ENCODE data around the gene FAAP100.

FAAP100 gene

DNA sequence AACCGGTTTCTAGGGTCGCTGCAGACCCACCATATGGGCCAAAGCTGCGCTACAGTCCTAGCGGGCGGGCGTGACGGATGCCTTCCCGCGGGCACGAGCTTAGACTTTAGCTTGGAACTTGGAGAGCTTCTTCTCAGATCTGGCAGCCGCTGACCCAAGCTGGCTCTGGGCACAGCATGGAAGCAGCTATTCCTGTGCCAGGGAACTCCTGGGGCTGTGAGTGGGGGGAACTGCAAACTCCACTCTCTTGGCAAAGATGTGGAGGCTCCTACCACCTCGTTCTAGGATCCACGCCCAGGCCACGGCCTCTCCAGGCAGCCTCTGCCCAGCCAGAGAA is 8.8 kb downstream of the FAAP100 start:
- TF ChIP-seq REST (IDR thresholded peaks at IDR 0.05; ENCODE audit: insufficient read depth in 1 of 2, low read depth in 2 of 2, low read length in 2 of 2) (no peak), SIN3A (IDR thresholded peaks at IDR 0.05; ENCODE audit: borderline replicate concordance, insufficient read depth, low read length) (no peak), FOXP2 (optimal IDR thresholded peaks at IDR 0.05; ENCODE audit: borderline replicate concordance, extremely low read depth, extremely low read length, insufficient read depth) (no peak), POLR2AphosphoS5 (IDR thresholded peaks at IDR 0.05; ENCODE audit: low read depth, low read length) (no peak), TAF1 (IDR thresholded peaks at IDR 0.05; ENCODE audit: borderline replicate concordance, insufficient read depth, low read length) (no peak)

DNA sequence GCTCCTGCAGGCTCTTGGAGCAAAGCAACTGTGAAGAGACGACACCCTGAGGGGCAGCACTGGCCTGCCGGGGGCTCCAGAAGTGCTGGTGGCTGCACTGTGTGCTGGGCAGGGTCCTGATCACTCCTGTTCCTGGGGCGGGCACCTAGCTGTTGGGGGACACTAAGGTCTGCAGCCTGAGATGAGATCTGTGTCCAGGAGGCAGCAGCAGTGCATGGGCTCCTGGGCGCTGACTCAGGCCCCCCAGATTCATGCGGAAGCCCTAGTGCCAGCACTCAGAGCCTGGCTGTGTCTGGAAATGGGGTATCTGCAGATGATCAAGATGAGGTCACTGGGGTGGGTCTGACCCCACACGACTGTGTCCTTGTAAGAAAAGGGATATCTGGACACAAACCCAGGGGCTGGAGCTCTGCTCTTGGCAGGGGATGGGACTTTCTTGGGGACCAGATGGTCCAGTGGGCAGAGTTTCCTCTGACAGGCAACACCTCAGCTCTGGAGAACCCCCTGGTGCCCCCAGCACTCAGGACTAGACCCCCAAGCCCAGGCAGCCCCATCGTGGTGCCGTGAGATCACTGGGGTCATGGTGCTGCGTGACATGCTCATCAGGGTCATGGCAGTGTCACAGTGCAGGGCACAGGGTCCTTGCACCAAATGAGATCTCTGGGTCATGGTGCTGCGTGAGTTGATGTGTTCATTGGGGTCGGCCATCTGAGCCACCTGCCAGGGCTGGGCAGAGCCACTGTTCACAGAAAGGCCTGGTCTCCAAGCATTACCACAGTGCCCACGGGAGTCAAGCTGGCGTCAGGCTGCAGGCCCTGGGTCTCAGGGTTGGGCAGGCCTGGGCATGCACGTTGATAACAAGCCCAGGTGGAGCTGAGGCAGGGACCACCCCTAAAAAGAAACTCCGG is 9.5 kb downstream of the FAAP100 start:
- TF ChIP-seq FOXP2 (optimal IDR thresholded peaks at IDR 0.05; ENCODE audit: borderline replicate concordance, extremely low read depth, extremely low read length, insufficient read depth) (no peak), SIN3A (IDR thresholded peaks at IDR 0.05; ENCODE audit: borderline replicate concordance, insufficient read depth, low read length) (no peak), POLR2AphosphoS5 (IDR thresholded peaks at IDR 0.05; ENCODE audit: low read depth, low read length) (peak; percentile 31; the same call in 1 of the 2 replicates)

DNA sequence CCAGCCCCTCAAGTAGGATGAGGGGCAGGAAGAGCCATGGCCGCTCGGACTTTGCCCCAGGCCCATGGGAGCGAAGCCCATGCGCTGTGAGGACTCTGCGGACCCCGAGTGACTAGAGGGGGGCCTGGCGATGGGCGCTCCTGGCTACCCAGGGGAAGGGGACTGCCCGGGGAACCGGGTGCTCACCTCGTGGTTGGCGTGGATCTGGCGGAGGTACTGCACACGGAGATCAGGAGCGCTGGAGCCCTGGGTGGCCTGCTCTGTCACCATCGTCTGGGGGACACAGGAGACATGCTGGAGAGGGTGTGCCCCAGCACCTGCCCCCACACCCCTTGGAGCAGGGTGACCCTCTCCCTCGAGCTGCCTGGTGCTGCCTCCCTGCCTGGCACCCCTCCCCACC is 11.0 kb downstream of the FAAP100 start:
- no peak for TF ChIP-seq POLR2AphosphoS5 (IDR thresholded peaks at IDR 0.05; ENCODE audit: low read depth, low read length)
- no peak for TF ChIP-seq TAF1 (IDR thresholded peaks at IDR 0.05; ENCODE audit: borderline replicate concordance, insufficient read depth, low read length)
- no peak for TF ChIP-seq FOXP2 (optimal IDR thresholded peaks at IDR 0.05; ENCODE audit: borderline replicate concordance, extremely low read depth, extremely low read length, insufficient read depth)
- no peak for TF ChIP-seq SIN3A (IDR thresholded peaks at IDR 0.05; ENCODE audit: borderline replicate concordance, insufficient read depth, low read length)
- no peak for TF ChIP-seq REST (IDR thresholded peaks at IDR 0.05; ENCODE audit: insufficient read depth in 1 of 2, low read depth in 2 of 2, low read length in 2 of 2)

DNA sequence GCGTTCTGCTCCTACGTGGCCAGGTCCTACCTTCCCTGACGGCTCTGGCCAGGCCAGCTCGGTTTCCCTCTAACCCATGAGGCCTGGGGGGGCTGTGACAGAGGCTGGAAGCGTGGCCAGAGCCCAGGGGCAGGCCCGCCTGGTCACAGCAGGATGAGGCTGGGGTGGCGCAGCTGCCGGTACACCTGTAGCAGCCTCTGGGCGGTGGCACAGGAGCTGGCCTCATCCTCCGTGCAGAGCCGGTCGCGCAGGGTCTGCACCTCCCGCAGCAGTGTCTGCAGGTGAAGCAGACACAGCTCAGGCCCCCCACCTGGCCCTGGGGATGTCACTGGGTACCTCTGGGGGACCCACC is 11.5 kb downstream of the FAAP100 start:
- TF ChIP-seq SIN3A (IDR thresholded peaks at IDR 0.05; ENCODE audit: borderline replicate concordance, insufficient read depth, low read length) = no peak
- TF ChIP-seq REST (IDR thresholded peaks at IDR 0.05; ENCODE audit: insufficient read depth in 1 of 2, low read depth in 2 of 2, low read length in 2 of 2) = no peak
- TF ChIP-seq FOXP2 (optimal IDR thresholded peaks at IDR 0.05; ENCODE audit: borderline replicate concordance, extremely low read depth, extremely low read length, insufficient read depth) = no peak
- TF ChIP-seq POLR2AphosphoS5 (IDR thresholded peaks at IDR 0.05; ENCODE audit: low read depth, low read length) = no peak
- TF ChIP-seq TAF1 (IDR thresholded peaks at IDR 0.05; ENCODE audit: borderline replicate concordance, insufficient read depth, low read length) = no peak

DNA sequence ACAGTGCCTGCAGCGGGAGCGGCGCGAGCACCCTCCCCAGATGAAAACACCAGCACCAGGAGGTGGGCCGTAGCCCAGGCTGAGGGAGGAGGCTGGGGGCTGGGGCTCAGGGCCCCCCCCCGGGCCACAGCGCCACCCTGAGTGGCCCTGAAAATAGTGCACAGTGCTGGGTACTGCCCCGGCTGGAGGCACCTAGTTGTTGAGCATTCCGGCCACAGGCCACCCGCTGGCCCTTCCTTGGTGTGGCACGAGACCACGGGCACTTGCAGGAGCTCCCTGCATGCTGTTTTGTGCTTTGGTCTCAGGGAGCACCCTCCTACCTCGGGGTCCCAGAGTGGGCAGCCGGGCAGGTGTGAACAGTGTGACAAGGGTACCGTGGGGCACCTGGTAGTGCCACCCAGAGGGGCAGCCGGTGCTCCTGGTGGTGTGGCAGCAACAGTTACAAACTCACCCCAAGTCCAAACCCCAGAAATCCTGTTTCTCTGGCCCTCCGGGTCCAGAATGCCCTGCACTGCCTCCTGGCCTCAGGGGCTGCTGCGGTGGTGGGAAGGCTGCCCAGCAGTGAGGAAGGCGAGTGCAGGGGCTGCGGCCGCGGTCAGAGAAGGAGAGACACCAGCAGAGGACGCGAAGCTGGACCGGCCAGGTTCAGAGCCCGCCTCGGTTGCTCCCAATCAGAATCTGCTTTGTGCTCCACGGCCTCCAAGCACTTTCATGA is 12.0 kb downstream of the FAAP100 start:
- no peak for TF ChIP-seq POLR2AphosphoS5 (IDR thresholded peaks at IDR 0.05; ENCODE audit: low read depth, low read length)
- TF ChIP-seq SIN3A (IDR thresholded peaks at IDR 0.05; ENCODE audit: borderline replicate concordance, insufficient read depth, low read length) = no peak
- no peak for TF ChIP-seq FOXP2 (optimal IDR thresholded peaks at IDR 0.05; ENCODE audit: borderline replicate concordance, extremely low read depth, extremely low read length, insufficient read depth)
- no peak for TF ChIP-seq REST (IDR thresholded peaks at IDR 0.05; ENCODE audit: insufficient read depth in 1 of 2, low read depth in 2 of 2, low read length in 2 of 2)
- TF ChIP-seq TAF1 (IDR thresholded peaks at IDR 0.05; ENCODE audit: borderline replicate concordance, insufficient read depth, low read length) = no peak
